Keratinocyte (primary cell): Measurements from ENCODE around the gene CTIF. TPM values are rescaled to one million over a fixed set of nuclear protein-coding genes. Genes with fewer than 3 reads are reported as not detected.

Source experiments
- DNase-seq: peaks from one replicate; pipeline ENCODE4 v3.0.0-alpha.2; 2011; ENCODE audit warnings: low read depth, missing footprints, low spot score
- FAIRE-seq: peaks from 2 replicates; lab custom pipeline; 2011; peaks lifted over from hg19 to GRCh38; lab: Jason Lieb, UNC
- H2AFZ ChIP-seq: 2 replicates; pipeline ENCODE4 v1.6.0; 2012; ENCODE audit warnings: low read length, control low read depth, inconsistent platforms; ENCODE audit not compliant: control insufficient read depth
- H3K27ac ChIP-seq: 2 replicates; pipeline ENCODE4 v1.5.1; 2011; ENCODE audit warnings: low read length; ENCODE audit not compliant: control insufficient read depth, insufficient read depth
- H3K27me3 ChIP-seq: 3 replicates; pipeline ENCODE4 v1.6.0; 2011; ENCODE audit warnings: low read length; ENCODE audit not compliant: control insufficient read depth, insufficient read depth; ENCODE audit errors: extremely low read depth
- H3K36me3 ChIP-seq, 2 experiments: 2 replicates in 1 of 2; 3 replicates in 1 of 2; pipeline ENCODE4 v1.5.1; 2011; ENCODE audit warnings: low read length in 2 of 2, mild to moderate bottlenecking in 1 of 2; ENCODE audit not compliant: control insufficient read depth in 2 of 2, insufficient read depth in 2 of 2; ENCODE audit errors: extremely low read depth in 1 of 2
- H3K4me1 ChIP-seq: 3 replicates; pipeline ENCODE4 v1.5.1; 2011; ENCODE audit warnings: low read length; ENCODE audit not compliant: control insufficient read depth, insufficient read depth; ENCODE audit errors: extremely low read depth
- H3K4me2 ChIP-seq: 3 replicates; pipeline ENCODE4 v1.6.0; 2011; ENCODE audit warnings: low read depth, low read length; ENCODE audit not compliant: control insufficient read depth, insufficient read depth; ENCODE audit errors: extremely low read depth
- H3K4me3 ChIP-seq, 3 experiments: fragments of 200-600 bp in 1 of 3; sonication (generic) in 1 of 3; 2 replicates in 2 of 3; 3 replicates in 1 of 3; pipeline ENCODE4 v1.5.1; 2011 to 2016; ENCODE audit warnings: low read length in 3 of 3, mild to moderate bottlenecking in 3 of 3, control low read depth in 2 of 3, inconsistent platforms in 1 of 3, low read depth in 1 of 3, mixed read lengths in 1 of 3, mixed run types in 1 of 3, moderate library complexity in 1 of 3; ENCODE audit not compliant: control insufficient read depth in 2 of 3, insufficient read depth in 2 of 3; ENCODE audit errors: extremely low read depth in 1 of 3
- H3K79me2 ChIP-seq: 2 replicates; pipeline ENCODE4 v1.6.0; 2012; ENCODE audit warnings: low read length; ENCODE audit not compliant: control insufficient read depth, insufficient read depth
- H3K9ac ChIP-seq: 3 replicates; pipeline ENCODE4 v1.6.0; 2011; ENCODE audit warnings: low read length; ENCODE audit not compliant: control insufficient read depth, insufficient read depth; ENCODE audit errors: extremely low read depth
- H3K9me1 ChIP-seq: 3 replicates; pipeline ENCODE4 v1.6.0; 2011; ENCODE audit warnings: low read length; ENCODE audit not compliant: control insufficient read depth, insufficient read depth; ENCODE audit errors: extremely low read depth
- H3K9me3 ChIP-seq: 2 replicates; pipeline ENCODE4 v1.5.1; 2012; ENCODE audit warnings: low read depth, low read length; ENCODE audit not compliant: control insufficient read depth
- H4K20me1 ChIP-seq: 3 replicates; pipeline ENCODE4 v1.6.0; 2011; ENCODE audit warnings: low read length; ENCODE audit not compliant: control insufficient read depth, insufficient read depth; ENCODE audit errors: extremely low read depth
- CTCF ChIP-seq, 3 experiments: IDR thresholded peaks in 1 of 3; conservative IDR thresholded peaks in 1 of 3; optimal IDR thresholded peaks in 1 of 3; 2 replicates in 2 of 3; 3 replicates in 1 of 3; pipeline versions ENCODE3 to v1.5.1; 2011; ENCODE audit warnings: low read length in 3 of 3, mild to moderate bottlenecking in 3 of 3, moderate library complexity in 2 of 3, control low read depth in 1 of 3, inconsistent platforms in 1 of 3; ENCODE audit not compliant: insufficient read depth in 2 of 3; ENCODE audit errors: extremely low read depth in 1 of 3
- EZH2 ChIP-seq: IDR thresholded peaks from one replicate; pipeline ENCODE4 v1.6.1; 2012; ENCODE audit warnings: inconsistent platforms, mild to moderate bottlenecking, low read length, moderate library complexity
- dilution Hi-C: fragments of 300-500 bp; cut with MboI; formaldehyde crosslinking; loops from one replicate; pipeline ENCODE4 v1.7.0; 2020; ENCODE audit warnings: low sequenced_read_pairs; ENCODE audit not compliant: extremely low pct_ligation_motif_present
- polyA plus RNA-seq, 5 experiments: library from polyadenylated mRNA; depleted of rRNA in 3 of 5; stranded (reverse) in 3 of 5; stranded (forward) in 1 of 5; unstranded in 1 of 5; fragments of >200 nt; gene quantifications; 1 replicate in 1 of 5; 2 replicates in 3 of 5; 3 replicates in 1 of 5; pipeline versions ENCODE4 v1.2.1 to v1.2.3, GENCODE V29; 2011 to 2012; ENCODE audit warnings: missing spikeins in 2 of 5, low read depth in 1 of 5, low replicate concordance in 1 of 5

Gene CTIF
- polyA plus RNA-seq, 1 donor (not counting 4 experiments of a cell fraction or from before 2014, with no cell fraction given) = 15.0 TPM

- Histone ChIP-seq H3K9ac (no peak overlapping the region), H3K9me1 (no peaks in the 10 kb centered on the region), H3K27ac (no peak overlapping the region), H3K4me1 (no peaks in the 10 kb centered on the region), H3K9me3 (no peaks in the 10 kb centered on the region), H3K36me3 (peaks cover 5 to 13% of the 10 kb centered on the region in 2 experiments), H3K79me2 (no peaks in the 10 kb centered on the region), H3K4me3 (no peak overlapping the region), H4K20me1 (no peaks in the 10 kb centered on the region), H3K27me3 (no peaks in the 10 kb centered on the region), H2AFZ (no peak overlapping the region), H3K4me2 (no peak overlapping the region)
- no peak for TF ChIP-seq EZH2
- TF ChIP-seq CTCF (optimal IDR thresholded peaks at IDR 0.05 in 1 of 3, IDR thresholded peaks at IDR 0.05 in 1 of 3, conservative IDR thresholded peaks at IDR 0.05 in 1 of 3; ENCODE audit: extremely low read depth in 1 of 3, insufficient read depth in 2 of 3, low read length in 3 of 3) = no peak
- FAIRE-seq (no peak), DNase-seq (no peak)
- dilution Hi-C loops = no loop called here
Observed at GRCh38 chr18:48756511-48757226, 217.8 kb downstream of the CTIF start.

GRCh38 chr18:48757367-48757766, 218.5 kb downstream of the CTIF start:
- Histone ChIP-seq H3K9ac (no peak overlapping the region), H4K20me1 (no peaks in the 10 kb centered on the region), H3K9me3 (no peaks in the 10 kb centered on the region), H3K4me1 (no peaks in the 10 kb centered on the region), H3K36me3 (peaks cover 5 to 19% of the 10 kb centered on the region in 2 experiments), H3K27ac (no peak overlapping the region), H3K9me1 (no peaks in the 10 kb centered on the region), H3K27me3 (no peaks in the 10 kb centered on the region), H3K4me3 (no peak overlapping the region), H3K79me2 (no peaks in the 10 kb centered on the region), H2AFZ (no peak overlapping the region), H3K4me2 (no peak overlapping the region)
- no peak for TF ChIP-seq CTCF (optimal IDR thresholded peaks at IDR 0.05 in 1 of 3, IDR thresholded peaks at IDR 0.05 in 1 of 3, conservative IDR thresholded peaks at IDR 0.05 in 1 of 3; ENCODE audit: extremely low read depth in 1 of 3, insufficient read depth in 2 of 3, low read length in 3 of 3)
- TF ChIP-seq EZH2 = no peak
- no peak for FAIRE-seq
- no peak for DNase-seq
- dilution Hi-C loops = no loop called here
